ENCODE data around the gene CREG1. TPM values are rescaled to one million over a fixed set of nuclear protein-coding genes. Genes with fewer than 3 reads are reported as not detected.

The CREG1 gene
- polyA plus RNA-seq, 4 donors: 27.3 to 218 (median 59.3) TPM

- peak in 1 of 2 donors; percentile 57 for DNase-seq
- H3K27me3 ChIP-seq (ENCODE audit: control insufficient read depth in 3 of 3, insufficient read depth in 3 of 3, low read length in 3 of 3): no peaks in the 10 kb centered on the region
- no peak for FAIRE-seq
- 74 to 91% (median 77%) methylated on average over 14 of the region's 14 CpGs for WGBS, 3 donors
- H3K4me1 ChIP-seq (ENCODE audit: control insufficient read depth in 3 of 3, insufficient read depth in 2 of 3, low read depth in 1 of 3, low read length in 2 of 3): peaks cover 0 to 4% (median 0%) of the 10 kb centered on the region in 3 donors
- peak within 1 kb of the TSS in 2 of 3 donors; percentile 43 to 91 for H3K27ac ChIP-seq (ENCODE audit: low read depth in 1 of 3, low read length in 2 of 3)
- no peaks in the 10 kb centered on the region for H3K36me3 ChIP-seq (ENCODE audit: control insufficient read depth in 3 of 3, insufficient read depth in 2 of 3, low read depth in 1 of 3, low read length in 3 of 3)
- H3K9me3 ChIP-seq (ENCODE audit: control insufficient read depth in 2 of 2, insufficient read depth in 1 of 2, low read depth in 1 of 2, low read length in 1 of 2): no peaks in the 10 kb centered on the region
- peak within 1 kb of the TSS; percentile 3 to 61 (median 28) for H3K4me3 ChIP-seq (ENCODE audit: low read depth in 1 of 3, low read length in 3 of 3)
Observed at GRCh38 chr1:167518331-167518700, 35.2 kb downstream of the CREG1 start, which contains the start of gene CD247. Gene CD247, minus strand, starts transcription at chr1:167518529. Its CDS starts 64 bp downstream, at chr1:167518465.

GRCh38 chr1:167517535-167518330 lies 35.8 kb downstream of the CREG1 start:
- peak overlapping the region; percentile 3 to 61 (median 28) for H3K4me3 ChIP-seq (ENCODE audit: low read depth in 1 of 3, low read length in 3 of 3)
- DNase-seq (no peak), FAIRE-seq (no peak)
- no peaks in the 10 kb centered on the region for H3K36me3 ChIP-seq (ENCODE audit: control insufficient read depth in 3 of 3, insufficient read depth in 2 of 3, low read depth in 1 of 3, low read length in 3 of 3)
- H3K9me3 ChIP-seq (ENCODE audit: control insufficient read depth in 2 of 2, insufficient read depth in 1 of 2, low read depth in 1 of 2, low read length in 1 of 2): no peaks in the 10 kb centered on the region
- peaks cover 0 to 4% (median 0%) of the 10 kb centered on the region in 3 donors for H3K4me1 ChIP-seq (ENCODE audit: control insufficient read depth in 3 of 3, insufficient read depth in 2 of 3, low read depth in 1 of 3, low read length in 2 of 3)
- 73 to 92% (median 84%) methylated on average over 30 of the region's 30 CpGs for WGBS, 3 donors
- H3K27me3 ChIP-seq (ENCODE audit: control insufficient read depth in 3 of 3, insufficient read depth in 3 of 3, low read length in 3 of 3): no peaks in the 10 kb centered on the region
- peak overlapping the region in 2 of 3 donors; percentile 43 to 91 for H3K27ac ChIP-seq (ENCODE audit: low read depth in 1 of 3, low read length in 2 of 3)

- 72 to 80% (median 75%) methylated on average over 19 of the region's 19 CpGs for WGBS, 3 donors
- FAIRE-seq: no peak
- Histone ChIP-seq H3K27ac (ENCODE audit: low read depth in 1 of 3, low read length in 2 of 3) (peak overlapping the region in 1 of 3 donors; percentile 91), H3K9me3 (ENCODE audit: control insufficient read depth in 2 of 2, insufficient read depth in 1 of 2, low read depth in 1 of 2, low read length in 1 of 2) (no peaks in the 10 kb centered on the region), H3K27me3 (ENCODE audit: control insufficient read depth in 3 of 3, insufficient read depth in 3 of 3, low read length in 3 of 3) (no peaks in the 10 kb centered on the region), H3K4me3 (ENCODE audit: low read depth in 1 of 3, low read length in 3 of 3) (peak overlapping the region in 2 of 3 donors; percentile 28 to 61), H3K4me1 (ENCODE audit: control insufficient read depth in 3 of 3, insufficient read depth in 2 of 3, low read depth in 1 of 3, low read length in 2 of 3) (peaks cover 0 to 7% (median 0%) of the 10 kb centered on the region in 3 donors), H3K36me3 (ENCODE audit: control insufficient read depth in 3 of 3, insufficient read depth in 2 of 3, low read depth in 1 of 3, low read length in 3 of 3) (no peaks in the 10 kb centered on the region)
- no peak for DNase-seq
Observed at GRCh38 chr1:167516404-167517388, 36.9 kb downstream of the CREG1 start.

DNA sequence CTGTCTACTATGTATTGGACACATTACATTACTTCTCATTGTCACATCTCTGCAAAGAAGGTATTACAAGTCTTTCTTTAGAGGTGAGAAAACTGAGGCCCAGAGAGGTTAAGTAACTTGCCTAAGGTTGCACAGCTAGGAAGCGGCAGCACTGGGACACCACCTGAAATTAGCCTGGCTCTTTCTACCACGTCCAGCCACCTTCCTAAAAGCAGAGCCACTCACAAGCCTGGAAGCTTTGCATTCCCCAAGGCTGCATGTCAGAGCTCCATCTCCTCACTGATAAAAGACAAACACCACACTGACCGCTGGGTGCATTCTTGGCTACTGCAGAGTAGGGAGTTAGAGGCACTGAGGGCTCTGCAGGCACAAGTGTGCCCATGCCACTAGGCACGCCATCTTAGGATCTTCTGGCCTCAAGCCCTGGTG lies 37.7 kb downstream of the CREG1 start:
- Histone ChIP-seq H3K4me1 (ENCODE audit: control insufficient read depth in 3 of 3, insufficient read depth in 2 of 3, low read depth in 1 of 3, low read length in 2 of 3) (peaks cover 0 to 6% (median 0%) of the 10 kb centered on the region in 3 donors), H3K9me3 (ENCODE audit: control insufficient read depth in 2 of 2, insufficient read depth in 1 of 2, low read depth in 1 of 2, low read length in 1 of 2) (no peaks in the 10 kb centered on the region), H3K27me3 (ENCODE audit: control insufficient read depth in 3 of 3, insufficient read depth in 3 of 3, low read length in 3 of 3) (no peaks in the 10 kb centered on the region), H3K4me3 (ENCODE audit: low read depth in 1 of 3, low read length in 3 of 3) (peak overlapping the region in 1 of 3 donors; percentile 61), H3K36me3 (ENCODE audit: control insufficient read depth in 3 of 3, insufficient read depth in 2 of 3, low read depth in 1 of 3, low read length in 3 of 3) (no peaks in the 10 kb centered on the region), H3K27ac (ENCODE audit: low read depth in 1 of 3, low read length in 2 of 3) (peak overlapping the region in 1 of 3 donors; percentile 91)
- FAIRE-seq: no peak
- no peak for DNase-seq
- 70 to 79% (median 76%) methylated on average over 4 of the region's 4 CpGs for WGBS, 3 donors

DNA sequence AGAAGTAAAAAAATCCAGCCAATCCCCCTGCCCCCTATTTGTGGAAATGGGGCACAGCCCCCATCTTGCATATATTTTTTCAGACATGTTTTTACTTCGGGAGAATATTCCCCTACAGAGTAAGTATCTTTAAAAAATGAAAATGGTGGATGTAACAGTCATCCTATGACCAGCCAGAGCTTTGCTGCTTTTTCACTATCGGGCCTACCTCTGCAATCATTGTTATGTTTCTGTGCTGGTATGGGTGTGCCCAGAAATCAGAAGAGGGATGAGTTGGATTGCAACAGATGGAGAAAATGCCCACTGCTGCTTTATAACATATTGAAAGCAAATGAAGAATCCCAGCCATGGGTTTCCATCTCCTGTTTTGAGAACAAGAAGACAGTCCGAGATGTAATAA lies 38.1 kb downstream of the CREG1 start:
- Histone ChIP-seq H3K9me3 (ENCODE audit: control insufficient read depth in 2 of 2, insufficient read depth in 1 of 2, low read depth in 1 of 2, low read length in 1 of 2) (no peaks in the 10 kb centered on the region), H3K27ac (ENCODE audit: low read depth in 1 of 3, low read length in 2 of 3) (no peak overlapping the region), H3K36me3 (ENCODE audit: control insufficient read depth in 3 of 3, insufficient read depth in 2 of 3, low read depth in 1 of 3, low read length in 3 of 3) (no peaks in the 10 kb centered on the region), H3K27me3 (ENCODE audit: control insufficient read depth in 3 of 3, insufficient read depth in 3 of 3, low read length in 3 of 3) (no peaks in the 10 kb centered on the region), H3K4me1 (ENCODE audit: control insufficient read depth in 3 of 3, insufficient read depth in 2 of 3, low read depth in 1 of 3, low read length in 2 of 3) (peaks cover 0 to 4% (median 0%) of the 10 kb centered on the region in 3 donors), H3K4me3 (ENCODE audit: low read depth in 1 of 3, low read length in 3 of 3) (peak overlapping the region in 1 of 3 donors; percentile 61)
- DNase-seq: no peak
- WGBS, 3 donors: 72 to 88% (median 85%) methylated on average over 3 of the region's 3 CpGs
- FAIRE-seq: no peak

DNA sequence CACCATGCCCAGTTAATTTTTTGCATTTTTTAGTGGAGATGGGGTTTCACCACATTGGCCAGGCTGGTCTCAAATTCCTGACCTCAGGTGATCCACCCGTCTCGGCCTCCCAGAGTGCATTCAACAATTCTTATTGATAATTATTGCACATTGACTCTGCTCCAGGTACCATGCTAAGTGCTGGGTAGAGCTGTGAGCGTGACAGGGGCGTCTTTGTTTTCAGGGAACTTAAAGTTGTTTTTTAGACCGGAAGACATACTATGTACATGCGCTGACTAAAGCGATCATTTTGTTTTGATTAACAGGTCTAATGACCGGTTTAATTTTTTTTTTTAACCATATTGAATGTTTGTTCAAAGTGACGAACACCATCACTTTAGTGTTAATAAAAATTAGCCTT lies 39.3 kb downstream of the CREG1 start:
- 81 to 90% (median 83%) methylated on average over 9 of the region's 9 CpGs for WGBS, 3 donors
- no peak for FAIRE-seq
- H3K4me1 ChIP-seq (ENCODE audit: control insufficient read depth in 3 of 3, insufficient read depth in 2 of 3, low read depth in 1 of 3, low read length in 2 of 3): peaks cover 0 to 4% (median 0%) of the 10 kb centered on the region in 3 donors
- no peaks in the 10 kb centered on the region for H3K9me3 ChIP-seq (ENCODE audit: control insufficient read depth in 2 of 2, insufficient read depth in 1 of 2, low read depth in 1 of 2, low read length in 1 of 2)
- no peak for DNase-seq
- H3K4me3 ChIP-seq (ENCODE audit: low read depth in 1 of 3, low read length in 3 of 3): no peak overlapping the region
- no peak overlapping the region for H3K27ac ChIP-seq (ENCODE audit: low read depth in 1 of 3, low read length in 2 of 3)
- no peaks in the 10 kb centered on the region for H3K27me3 ChIP-seq (ENCODE audit: control insufficient read depth in 3 of 3, insufficient read depth in 3 of 3, low read length in 3 of 3)
- no peaks in the 10 kb centered on the region for H3K36me3 ChIP-seq (ENCODE audit: control insufficient read depth in 3 of 3, insufficient read depth in 2 of 3, low read depth in 1 of 3, low read length in 3 of 3)

- Histone ChIP-seq H3K27ac (ENCODE audit: low read depth in 1 of 3, low read length in 2 of 3) (no peak overlapping the region), H3K4me3 (ENCODE audit: low read depth in 1 of 3, low read length in 3 of 3) (no peak overlapping the region), H3K36me3 (ENCODE audit: control insufficient read depth in 3 of 3, insufficient read depth in 2 of 3, low read depth in 1 of 3, low read length in 3 of 3) (no peaks in the 10 kb centered on the region), H3K4me1 (ENCODE audit: control insufficient read depth in 3 of 3, insufficient read depth in 2 of 3, low read depth in 1 of 3, low read length in 2 of 3) (peaks cover 0 to 4% (median 0%) of the 10 kb centered on the region in 3 donors), H3K27me3 (ENCODE audit: control insufficient read depth in 3 of 3, insufficient read depth in 3 of 3, low read length in 3 of 3) (no peaks in the 10 kb centered on the region), H3K9me3 (ENCODE audit: control insufficient read depth in 2 of 2, insufficient read depth in 1 of 2, low read depth in 1 of 2, low read length in 1 of 2) (no peaks in the 10 kb centered on the region)
- DNase-seq (peak in 1 of 2 donors; percentile 55), FAIRE-seq (no peak)
- 9 to 39% (median 17%) methylated on average over 7 of the region's 7 CpGs for WGBS, 3 donors
Observed at GRCh38 chr1:167512046-167512654, 41.4 kb downstream of the CREG1 start.
